K562 (cell line): ENCODE results near the gene DIPK1A.

Experiments used
- JUN ChIP-seq, 2 experiments: sonication (generic) in 1 of 2; formaldehyde crosslinking in 1 of 2; IDR thresholded peaks; 2 replicates each; pipeline versions ENCODE4 v1.6.1 to v1.8.0; 2012 to 2022; ENCODE audit warnings: borderline replicate concordance in 2 of 2, mild to moderate bottlenecking in 2 of 2, improper control_type of control experiment in 1 of 2, low read depth in 1 of 2, low read length in 1 of 2, missing genetic modification reagents in 1 of 2
- MAFK ChIP-seq: IDR thresholded peaks from 2 replicates; pipeline ENCODE4 v1.6.1; 2011; ENCODE audit warnings: low read length, improper control_type of control experiment
- NFYB ChIP-seq: IDR thresholded peaks from 2 replicates; pipeline ENCODE4 v1.6.1; 2011; ENCODE audit warnings: mild to moderate bottlenecking, moderate library complexity; ENCODE audit not compliant: insufficient read length; ENCODE audit errors: extremely low read depth
- PTBP1 ChIP-seq: fragments of 200-400 bp; formaldehyde crosslinking; IDR thresholded peaks from 2 replicates; pipeline ENCODE4 v1.6.1; 2017; ENCODE audit warnings: low read depth, low read length
- TF ChIP-seq, protein P1 (sequence below): fragments of 450-650 bp; IDR thresholded peaks from 2 replicates; pipeline ENCODE4 v1.6.1; 2016; ENCODE audit warnings: missing biosample characterization, missing genetic modification characterization
- TF ChIP-seq, protein P2 (sequence below), 3 experiments: IDR thresholded peaks in 2 of 3; conservative IDR thresholded peaks in 1 of 3; 2 replicates each; pipeline ENCODE4 v1.5.1; 2011 to 2012; ENCODE audit warnings: low read length in 3 of 3, mild to moderate bottlenecking in 3 of 3, control low read depth in 2 of 3, improper control_type of control experiment in 1 of 3, inconsistent platforms in 1 of 3, low read depth in 1 of 3, mixed read lengths in 1 of 3, moderate library complexity in 1 of 3; ENCODE audit not compliant: insufficient read depth in 2 of 3

DNA sequence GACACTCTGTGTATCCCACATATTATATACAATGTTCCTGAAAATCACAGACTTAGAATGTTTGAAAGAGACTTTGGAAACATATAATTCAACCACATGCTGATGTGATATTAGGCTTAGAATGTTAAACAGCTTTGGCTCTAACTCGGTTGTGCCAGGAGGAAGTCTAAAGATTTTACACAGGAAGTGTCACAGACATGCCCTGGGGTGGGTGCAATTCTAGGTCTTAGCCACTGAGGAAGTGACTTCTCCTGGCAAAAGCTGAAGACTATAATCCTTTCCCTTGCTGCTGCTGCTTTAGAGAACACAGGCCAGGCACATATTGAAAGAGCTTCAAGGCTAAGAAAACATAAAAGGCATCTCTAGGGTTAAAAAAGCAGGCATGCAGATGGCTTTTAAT is 78.4 kb downstream of the DIPK1A start:
- TF ChIP-seq, protein P1, sequence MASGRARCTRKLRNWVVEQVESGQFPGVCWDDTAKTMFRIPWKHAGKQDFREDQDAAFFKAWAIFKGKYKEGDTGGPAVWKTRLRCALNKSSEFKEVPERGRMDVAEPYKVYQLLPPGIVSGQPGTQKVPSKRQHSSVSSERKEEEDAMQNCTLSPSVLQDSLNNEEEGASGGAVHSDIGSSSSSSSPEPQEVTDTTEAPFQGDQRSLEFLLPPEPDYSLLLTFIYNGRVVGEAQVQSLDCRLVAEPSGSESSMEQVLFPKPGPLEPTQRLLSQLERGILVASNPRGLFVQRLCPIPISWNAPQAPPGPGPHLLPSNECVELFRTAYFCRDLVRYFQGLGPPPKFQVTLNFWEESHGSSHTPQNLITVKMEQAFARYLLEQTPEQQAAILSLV (tag) = no peak
- TF ChIP-seq MAFK (no peak), JUN (IDR thresholded peaks at IDR 0.05; ENCODE audit: borderline replicate concordance, low read depth, low read length) (no peak), JUN (CRISPR knock-in tag; IDR thresholded peaks at IDR 0.05; ENCODE audit: borderline replicate concordance) (no peak), NFYB (no peak), PTBP1 (no peak)
- TF ChIP-seq, protein P2, sequence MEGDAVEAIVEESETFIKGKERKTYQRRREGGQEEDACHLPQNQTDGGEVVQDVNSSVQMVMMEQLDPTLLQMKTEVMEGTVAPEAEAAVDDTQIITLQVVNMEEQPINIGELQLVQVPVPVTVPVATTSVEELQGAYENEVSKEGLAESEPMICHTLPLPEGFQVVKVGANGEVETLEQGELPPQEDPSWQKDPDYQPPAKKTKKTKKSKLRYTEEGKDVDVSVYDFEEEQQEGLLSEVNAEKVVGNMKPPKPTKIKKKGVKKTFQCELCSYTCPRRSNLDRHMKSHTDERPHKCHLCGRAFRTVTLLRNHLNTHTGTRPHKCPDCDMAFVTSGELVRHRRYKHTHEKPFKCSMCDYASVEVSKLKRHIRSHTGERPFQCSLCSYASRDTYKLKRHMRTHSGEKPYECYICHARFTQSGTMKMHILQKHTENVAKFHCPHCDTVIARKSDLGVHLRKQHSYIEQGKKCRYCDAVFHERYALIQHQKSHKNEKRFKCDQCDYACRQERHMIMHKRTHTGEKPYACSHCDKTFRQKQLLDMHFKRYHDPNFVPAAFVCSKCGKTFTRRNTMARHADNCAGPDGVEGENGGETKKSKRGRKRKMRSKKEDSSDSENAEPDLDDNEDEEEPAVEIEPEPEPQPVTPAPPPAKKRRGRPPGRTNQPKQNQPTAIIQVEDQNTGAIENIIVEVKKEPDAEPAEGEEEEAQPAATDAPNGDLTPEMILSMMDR (IDR thresholded peaks at IDR 0.05 in 2 of 3, conservative IDR thresholded peaks at IDR 0.05 in 1 of 3; ENCODE audit: insufficient read depth in 2 of 3, low read depth in 1 of 3, low read length in 3 of 3) = no peak
